Dendritic cell treated with granulocyte-macrophage colony-stimulating factor and Interleukin-4, amounts not matched to agents 40 ng/mL and 50 ng/mL, for 4 days (primary cell): Measurements from ENCODE around the gene TMEM134.

Experiments
- H3K27ac Mint-ChIP-seq: one replicate; pipeline ENCODE4 v1.8.0; 2022; ENCODE audit warnings: mild to moderate bottlenecking, mixed read lengths
- H3K27me3 Mint-ChIP-seq: one replicate; pipeline ENCODE4 v1.8.0; 2022; ENCODE audit warnings: mild to moderate bottlenecking, mixed read lengths
- H3K36me3 Mint-ChIP-seq: one replicate; pipeline ENCODE4 v1.8.0; 2022; ENCODE audit warnings: low read depth, mixed read lengths
- H3K4me1 Mint-ChIP-seq: one replicate; pipeline ENCODE4 v1.8.0; 2022; ENCODE audit warnings: low read depth, mixed read lengths
- H3K4me3 Mint-ChIP-seq: one replicate; pipeline ENCODE4 v1.8.0; 2022; ENCODE audit warnings: mild to moderate bottlenecking, moderate library complexity, mixed read lengths
- H3K9me3 Mint-ChIP-seq: one replicate; pipeline ENCODE4 v1.8.0; 2022; ENCODE audit warnings: mixed read lengths
- intact Hi-C: fragments of 100-400 bp; cut with micrococcal nuclease; formaldehyde crosslinking; loops from one replicate; pipeline ENCODE4 v1.15.0; 2022

Gene TMEM134

GRCh38 chr11:67504950-67505581, 36.0 kb upstream of the TMEM134 start, which contains the start of gene PITPNM1:
TSS of gene PITPNM1 (minus strand) at chr11:67505363. CDS start at chr11:67504180, 1,183 bp downstream.
- peaks cover 4% of the 10 kb centered on the region for H3K27me3 Mint-ChIP-seq

GRCh38 chr11:67504005-67504949, 35.2 kb upstream of the TMEM134 start:
- Mint-ChIP-seq H3K4me1 (peaks cover 77% of the 10 kb centered on the region), H3K27ac (peak overlapping the region; percentile 98), H3K27me3 (no peaks in the 10 kb centered on the region), H3K4me3 (peak overlapping the region; percentile 97), H3K9me3 (no peaks in the 10 kb centered on the region), H3K36me3 (peaks cover 81% of the 10 kb centered on the region)
- intact Hi-C loops: loop anchor here (10.0 kb wide), 1 partner anchor 219 kb away; the partner anchor contains the start of gene ANKRD13D

More at GRCh38 chr11:67504950-67505581, 36.0 kb upstream of the TMEM134 start, which contains the start of gene PITPNM1:
- intact Hi-C loops: loop anchor here (5.0 to 10.0 kb wide), 3 partner anchors 38 to 220 kb away; partner anchors contain the start of genes ANKRD13D, PTPRCAP and TMEM134
- peaks cover 78% of the 10 kb centered on the region for H3K4me1 Mint-ChIP-seq
- H3K36me3 Mint-ChIP-seq: peaks cover 73% of the 10 kb centered on the region
- H3K4me3 Mint-ChIP-seq: peak within 1 kb of the TSS; percentile 97
- no peaks in the 10 kb centered on the region for H3K9me3 Mint-ChIP-seq
- H3K27ac Mint-ChIP-seq: peak within 1 kb of the TSS; percentile 98

DNA sequence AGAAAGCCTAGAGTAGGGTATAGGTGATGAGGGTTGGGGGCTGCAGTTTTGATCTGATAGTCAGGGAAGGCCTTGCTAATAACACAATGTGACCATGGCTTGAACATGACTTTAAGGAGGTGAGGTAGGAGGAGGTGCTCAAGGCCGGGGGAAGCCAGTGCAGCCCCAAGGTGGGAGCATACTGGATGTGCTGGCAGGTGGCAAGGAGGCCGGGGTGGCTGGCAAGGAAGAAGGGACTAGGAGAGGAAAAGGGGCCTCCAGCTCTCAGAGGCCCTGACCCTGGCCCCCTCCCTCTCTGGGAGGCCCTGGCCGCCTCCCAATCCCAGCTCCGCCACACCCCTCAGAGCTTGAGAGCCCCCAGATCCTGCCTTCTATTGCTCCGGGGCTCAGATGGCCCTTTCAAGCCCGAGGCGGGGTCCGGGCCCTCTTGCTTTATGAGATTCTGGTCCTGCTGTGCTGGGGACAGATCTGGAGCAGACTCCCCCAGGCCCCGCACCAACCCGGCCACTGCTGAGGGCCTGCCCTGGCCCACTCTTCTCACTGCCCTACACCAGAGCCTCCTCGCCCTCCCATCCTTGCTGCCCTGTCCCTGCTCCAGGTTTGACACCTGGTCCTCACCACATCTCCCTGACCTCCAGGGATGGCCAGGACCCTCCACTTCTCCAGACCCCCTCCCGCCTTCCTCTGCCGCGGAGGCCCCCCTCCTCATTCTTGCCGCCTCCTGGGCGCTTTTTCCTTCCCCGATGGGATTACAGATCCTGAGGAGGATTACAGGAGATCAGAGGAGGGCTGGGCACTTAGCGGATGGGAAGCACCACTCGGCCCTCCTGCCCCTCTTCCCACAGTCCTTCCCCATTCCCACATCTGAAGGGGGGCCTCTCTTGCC, 34.3 kb upstream of the TMEM134 start:
- no peaks in the 10 kb centered on the region for H3K9me3 Mint-ChIP-seq
- peaks cover 69% of the 10 kb centered on the region for H3K4me1 Mint-ChIP-seq
- intact Hi-C loops: loop anchor here (10.0 kb wide), 1 partner anchor 219 kb away; the partner anchor contains the start of gene ANKRD13D
- no peaks in the 10 kb centered on the region for H3K27me3 Mint-ChIP-seq
- H3K27ac Mint-ChIP-seq: peak overlapping the region; percentile 39
- H3K36me3 Mint-ChIP-seq: peaks cover 90% of the 10 kb centered on the region
- H3K4me3 Mint-ChIP-seq: peak overlapping the region; percentile 66

GRCh38 chr11:67502328-67502979, 33.4 kb upstream of the TMEM134 start:
- intact Hi-C loops: loop anchor here (10.0 kb wide), 1 partner anchor 218 kb away; the partner anchor contains the start of gene ANKRD13D
- no peaks in the 10 kb centered on the region for H3K9me3 Mint-ChIP-seq
- no peaks in the 10 kb centered on the region for H3K27me3 Mint-ChIP-seq
- no peak overlapping the region for H3K27ac Mint-ChIP-seq
- peaks cover 94% of the 10 kb centered on the region for H3K36me3 Mint-ChIP-seq
- peaks cover 70% of the 10 kb centered on the region for H3K4me1 Mint-ChIP-seq
- no peak overlapping the region for H3K4me3 Mint-ChIP-seq

DNA sequence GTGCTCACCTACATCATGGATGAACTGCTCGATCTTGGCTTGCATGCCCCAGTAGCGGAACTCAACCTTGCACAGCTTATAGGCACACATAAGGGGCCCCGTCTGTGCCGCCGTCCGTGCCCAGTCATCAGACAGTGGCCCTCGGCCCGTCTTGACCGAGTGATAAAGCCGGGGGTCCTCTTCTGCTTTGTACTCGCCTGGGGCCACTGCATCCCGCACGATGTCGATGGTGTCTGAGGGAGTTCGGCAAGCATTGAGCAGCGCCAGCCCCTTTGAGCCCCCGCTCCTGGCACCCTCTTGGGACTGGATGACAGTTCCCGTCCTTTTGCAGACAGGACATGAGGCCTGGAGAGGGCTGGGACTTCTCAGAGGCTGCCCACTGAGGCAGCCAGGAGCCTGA, 32.8 kb upstream of the TMEM134 start:
- intact Hi-C loops: loop anchor here (10.0 kb wide), 1 partner anchor 217 kb away; the partner anchor contains the start of gene ANKRD13D
- Mint-ChIP-seq H3K27me3 (no peaks in the 10 kb centered on the region), H3K4me1 (peaks cover 70% of the 10 kb centered on the region), H3K9me3 (no peaks in the 10 kb centered on the region), H3K36me3 (peaks cover 94% of the 10 kb centered on the region), H3K4me3 (no peak overlapping the region), H3K27ac (no peak overlapping the region)

DNA sequence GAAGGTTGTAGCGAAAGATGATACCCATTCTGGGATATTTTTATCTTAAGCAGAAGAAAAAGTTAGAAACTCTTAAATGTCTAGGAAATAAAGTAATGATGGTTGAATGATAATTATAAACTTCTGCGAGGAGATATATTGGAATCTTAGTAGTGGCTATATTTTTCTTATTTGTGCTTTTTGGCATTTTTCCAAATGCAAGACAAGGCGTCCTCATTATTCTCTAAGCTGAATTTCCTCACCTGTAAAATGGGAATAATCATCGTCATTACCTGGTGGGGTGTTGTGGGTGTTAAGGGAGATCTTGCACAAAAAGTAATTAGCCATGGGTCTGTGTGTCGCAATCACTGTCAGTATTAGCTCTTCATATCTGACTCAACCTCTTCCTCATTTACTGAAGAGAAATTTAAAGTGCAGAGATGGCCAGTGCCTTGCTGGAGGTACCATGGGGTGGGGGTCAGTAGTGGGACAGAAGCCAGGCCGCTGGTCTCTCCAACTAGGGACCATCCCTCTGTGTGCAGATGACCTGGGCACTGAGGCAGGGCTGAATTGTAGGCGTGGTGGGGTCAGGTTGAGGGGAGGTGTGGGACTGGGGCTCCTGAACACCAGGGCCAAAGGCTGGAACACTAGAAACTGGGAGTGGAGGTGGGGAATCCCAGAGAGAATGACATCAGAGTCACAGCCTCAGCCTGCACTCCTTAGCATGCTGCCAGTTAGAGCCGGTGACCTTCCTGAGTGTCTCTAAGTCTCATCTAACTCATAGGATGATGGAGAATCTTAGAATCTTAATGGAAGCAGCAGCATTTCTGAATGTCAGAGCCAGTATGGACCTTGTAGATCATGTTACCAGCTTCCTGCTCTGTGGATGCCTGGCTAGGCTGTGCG, 32.0 kb upstream of the TMEM134 start:
- intact Hi-C loops: loop anchor here (10.0 kb wide), 1 partner anchor 216 kb away; the partner anchor contains the start of gene ANKRD13D
- Mint-ChIP-seq H3K4me3 (no peak overlapping the region), H3K4me1 (peaks cover 64% of the 10 kb centered on the region), H3K9me3 (no peaks in the 10 kb centered on the region), H3K27ac (no peak overlapping the region), H3K27me3 (no peaks in the 10 kb centered on the region), H3K36me3 (peaks cover 94% of the 10 kb centered on the region)

DNA sequence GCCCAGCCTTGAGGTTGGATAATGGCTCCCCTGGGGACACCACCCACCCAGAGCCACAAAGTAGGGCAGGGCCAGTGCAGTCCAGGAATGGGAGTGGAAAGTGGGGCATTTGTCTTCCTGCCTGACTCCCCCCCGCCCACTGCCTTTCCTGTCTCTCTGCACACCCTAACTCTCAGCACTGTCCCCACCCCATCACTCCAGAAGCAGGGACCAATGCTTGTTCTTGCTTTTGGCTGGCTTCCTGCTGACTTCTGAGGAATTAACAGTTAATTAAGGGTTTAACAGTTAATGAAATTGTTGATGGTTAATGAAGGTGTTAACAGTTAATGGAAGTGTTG, 31.4 kb upstream of the TMEM134 start:
- peaks cover 58% of the 10 kb centered on the region for H3K4me1 Mint-ChIP-seq
- H3K4me3 Mint-ChIP-seq: no peak overlapping the region
- no peak overlapping the region for H3K27ac Mint-ChIP-seq
- no peaks in the 10 kb centered on the region for H3K9me3 Mint-ChIP-seq
- no peaks in the 10 kb centered on the region for H3K27me3 Mint-ChIP-seq
- H3K36me3 Mint-ChIP-seq: peaks cover 94% of the 10 kb centered on the region
- intact Hi-C loops: loop anchor here (10.0 kb wide), 1 partner anchor 216 kb away; the partner anchor contains the start of gene ANKRD13D

DNA sequence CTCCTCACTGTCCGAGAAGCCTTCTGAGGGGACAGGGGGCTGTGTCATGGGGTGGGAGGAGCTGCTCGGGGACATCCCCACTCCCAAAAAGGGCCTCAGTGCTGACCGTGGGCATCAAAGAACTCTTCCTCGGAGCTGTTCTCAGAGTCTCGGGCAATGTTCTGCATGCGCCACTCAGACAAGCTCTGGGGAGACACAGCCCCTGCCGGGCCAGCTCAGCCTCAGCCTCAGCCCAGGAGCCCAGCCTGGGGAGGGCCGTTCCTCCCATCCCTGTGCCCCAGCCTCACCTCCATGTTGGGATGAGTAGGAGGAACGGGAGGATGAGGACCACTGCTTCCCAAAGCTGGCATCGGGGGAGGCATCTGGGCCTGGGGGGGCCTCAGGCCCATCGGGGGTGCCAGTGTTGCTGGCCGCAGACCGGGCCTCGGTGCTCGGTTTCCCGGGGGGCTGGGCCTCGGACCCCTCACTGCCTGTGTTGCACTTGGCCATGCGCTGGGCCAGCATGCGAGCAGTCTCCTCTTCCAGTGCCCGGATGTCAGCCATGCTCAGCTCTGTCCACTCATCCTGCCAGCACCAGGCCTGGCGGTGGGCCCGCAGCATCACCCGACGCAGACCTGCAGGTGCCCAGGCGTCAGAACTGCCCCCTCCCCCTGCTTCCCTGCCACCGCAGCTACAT, 30.9 kb upstream of the TMEM134 start:
- no peak overlapping the region for H3K27ac Mint-ChIP-seq
- no peaks in the 10 kb centered on the region for H3K27me3 Mint-ChIP-seq
- H3K4me3 Mint-ChIP-seq: no peak overlapping the region
- peaks cover 56% of the 10 kb centered on the region for H3K4me1 Mint-ChIP-seq
- no peaks in the 10 kb centered on the region for H3K9me3 Mint-ChIP-seq
- intact Hi-C loops: loop anchor here (10.0 kb wide), 1 partner anchor 215 kb away; the partner anchor contains the start of gene ANKRD13D
- H3K36me3 Mint-ChIP-seq: peaks cover 97% of the 10 kb centered on the region

DNA sequence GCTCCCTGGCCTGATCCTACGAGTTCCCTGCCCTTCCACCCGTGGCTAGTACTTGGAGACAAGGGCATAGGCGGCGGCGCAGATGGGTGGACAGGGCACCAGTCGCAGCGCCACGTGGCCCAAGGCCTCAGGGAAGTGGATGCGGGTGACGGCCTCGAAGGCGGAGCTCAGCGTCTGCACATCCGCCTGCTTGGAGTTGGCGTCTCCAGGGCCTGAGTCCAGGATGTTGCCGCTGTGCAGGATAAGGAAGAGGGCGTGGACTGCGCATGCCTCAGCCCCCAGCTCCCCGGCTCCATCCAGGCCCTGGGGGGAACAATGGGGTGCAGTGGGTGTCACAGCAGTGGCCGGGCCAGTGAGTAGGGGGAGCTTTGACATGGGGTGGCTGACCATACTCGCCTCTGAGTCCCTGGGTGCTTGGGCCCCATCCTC, 29.5 kb upstream of the TMEM134 start:
- no peaks in the 10 kb centered on the region for H3K9me3 Mint-ChIP-seq

DNA sequence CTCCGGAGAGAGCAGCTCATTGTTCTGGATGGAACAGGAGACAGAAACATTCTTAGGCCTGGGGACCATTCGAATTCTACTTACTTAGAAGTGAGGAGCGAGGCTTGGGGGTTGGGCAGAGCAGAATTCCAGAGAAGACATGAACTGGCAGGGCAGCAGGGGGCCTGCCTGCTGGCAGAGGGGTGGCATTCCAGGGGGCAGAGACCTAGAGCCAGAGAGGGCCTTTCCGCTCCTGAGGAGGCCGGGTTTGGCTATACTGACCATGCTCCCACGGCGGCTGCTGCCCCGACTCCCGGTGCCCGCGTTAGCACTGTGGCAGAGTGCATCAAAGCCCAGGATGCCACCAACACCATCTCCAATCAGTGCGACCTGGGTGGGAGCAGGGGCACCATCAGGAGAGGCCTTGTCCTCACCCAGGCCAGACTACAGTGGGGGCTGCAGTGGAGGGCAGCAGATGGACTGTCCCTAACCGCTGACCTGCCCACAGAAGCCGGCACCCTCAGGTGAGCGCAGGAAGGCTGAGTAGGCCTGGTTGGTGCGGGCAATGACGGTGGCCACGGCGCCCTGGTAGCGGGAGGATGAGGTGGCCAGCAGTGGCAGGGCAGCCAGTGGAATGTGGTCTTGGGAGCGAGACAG, 28.7 kb upstream of the TMEM134 start:
- H3K36me3 Mint-ChIP-seq: peaks cover 100% of the 10 kb centered on the region
- peaks cover 38% of the 10 kb centered on the region for H3K4me1 Mint-ChIP-seq
- H3K27me3 Mint-ChIP-seq: no peaks in the 10 kb centered on the region
- no peak overlapping the region for H3K27ac Mint-ChIP-seq
- no peaks in the 10 kb centered on the region for H3K9me3 Mint-ChIP-seq
- intact Hi-C loops: no loop called here
- no peak overlapping the region for H3K4me3 Mint-ChIP-seq

More for the DNA sequence above, 29.5 kb upstream of the TMEM134 start:
- Mint-ChIP-seq H3K27ac (no peak overlapping the region), H3K4me1 (peaks cover 46% of the 10 kb centered on the region), H3K36me3 (peaks cover 100% of the 10 kb centered on the region), H3K27me3 (no peaks in the 10 kb centered on the region), H3K4me3 (no peak overlapping the region)
- intact Hi-C loops: no loop called here

DNA sequence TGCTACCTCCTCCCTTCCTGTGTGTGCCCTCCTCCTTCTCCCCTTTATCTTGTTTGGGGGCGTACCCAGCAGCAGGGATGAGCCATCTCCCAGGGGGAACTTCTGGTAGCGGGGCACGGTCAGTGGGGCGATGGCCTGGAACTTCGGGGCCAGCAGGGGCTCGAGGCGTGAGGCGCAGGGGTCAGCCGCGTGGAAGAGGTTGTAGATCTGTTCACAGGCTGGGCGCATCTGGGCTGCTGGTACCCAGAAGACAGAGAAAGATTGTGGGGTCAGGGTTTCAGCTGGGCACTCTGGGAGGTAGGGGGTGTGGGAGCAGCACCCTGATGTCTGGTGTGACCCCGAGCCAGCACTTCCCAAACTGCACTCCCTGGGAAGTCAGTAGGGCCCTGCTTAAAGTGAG, 27.1 kb upstream of the TMEM134 start:
- Mint-ChIP-seq H3K4me1 (peaks cover 21% of the 10 kb centered on the region), H3K9me3 (no peaks in the 10 kb centered on the region), H3K4me3 (no peak overlapping the region), H3K36me3 (peaks cover 100% of the 10 kb centered on the region), H3K27ac (no peak overlapping the region), H3K27me3 (no peaks in the 10 kb centered on the region)
- intact Hi-C loops: no loop called here
